GM23338 (cell line): ENCODE data around the gene TST. TPM values are rescaled to one million over a fixed set of nuclear protein-coding genes. Genes with fewer than 3 reads are reported as not detected.
A peak's percentile ranks its signal among the peaks of the same experiment; 100 is the strongest.

ENCODE experiments used
- ATAC-seq: fragments of 200-7000 bp; cut with Tn5 transposase; 3 replicates; pipeline ENCODE4 v1.9.1; 2020
- DNase-seq: peaks from one replicate; pipeline ENCODE4 v3.0.0-alpha.2; 2015; ENCODE audit warnings: low spot score
- H2AFZ ChIP-seq: fragments of 200-600 bp; sonication (generic); 2 replicates; pipeline ENCODE4 v1.8.0; 2016; ENCODE audit warnings: antibody characterized with exemption, mild to moderate bottlenecking, moderate library complexity
- H3F3A ChIP-seq: fragments of 200-600 bp; sonication (generic); replicated peaks from 2 replicates; pipeline ENCODE4 v1.8.0; 2017; ENCODE audit warnings: antibody characterized with exemption, mixed run types, low read depth
- H3K27ac ChIP-seq: fragments of 200-600 bp; sonication (generic); 2 replicates; pipeline ENCODE4 v1.6.1; 2016; ENCODE audit warnings: low read depth
- H3K27me3 ChIP-seq: fragments of 200-600 bp; sonication (generic); 2 replicates; pipeline ENCODE4 v1.8.0; 2016; ENCODE audit warnings: mild to moderate bottlenecking, mixed run types, moderate library complexity; ENCODE audit not compliant: insufficient read depth
- H3K36me3 ChIP-seq: fragments of 200-600 bp; sonication (generic); 2 replicates; pipeline ENCODE4 v1.8.0; 2016; ENCODE audit warnings: mild to moderate bottlenecking; ENCODE audit not compliant: insufficient read depth
- H3K4me1 ChIP-seq: fragments of 200-600 bp; sonication (generic); 2 replicates; pipeline ENCODE4 v1.8.0; 2016; ENCODE audit warnings: mild to moderate bottlenecking, moderate library complexity; ENCODE audit not compliant: insufficient read depth
- H3K4me2 ChIP-seq: fragments of 200-600 bp; sonication (generic); 2 replicates; pipeline ENCODE4 v1.7.1; 2017; ENCODE audit warnings: mixed run types
- H3K4me3 ChIP-seq: fragments of 200-600 bp; sonication (generic); 2 replicates; pipeline ENCODE4 v1.6.1; 2016; ENCODE audit warnings: mixed run types
- H3K79me2 ChIP-seq: fragments of 200-600 bp; sonication (generic); replicated peaks from 2 replicates; pipeline ENCODE4 v1.8.0; 2017; ENCODE audit warnings: mild to moderate bottlenecking; ENCODE audit not compliant: insufficient read depth
- H3K9me2 ChIP-seq: fragments of 200-600 bp; sonication (generic); 2 replicates; pipeline ENCODE4 v1.8.0; 2017; ENCODE audit not compliant: insufficient read depth
- H4K20me1 ChIP-seq: fragments of 200-600 bp; sonication (generic); replicated peaks from 2 replicates; pipeline ENCODE4 v1.8.0; 2017; ENCODE audit warnings: mild to moderate bottlenecking; ENCODE audit not compliant: insufficient read depth
- H3K27ac Mint-ChIP-seq: 2 replicates; pipeline ENCODE4 v1.8.0; 2020; ENCODE audit warnings: inconsistent platforms, mild to moderate bottlenecking, moderate library complexity, mixed read lengths
- H3K27me3 Mint-ChIP-seq: 3 replicates; pipeline ENCODE4 v1.8.0; 2022; ENCODE audit warnings: low read depth, mild to moderate bottlenecking, moderate library complexity, mixed read lengths, inconsistent platforms; ENCODE audit not compliant: insufficient read depth, poor library complexity
- H3K36me3 Mint-ChIP-seq: 3 replicates; pipeline ENCODE4 v1.8.0; 2021; ENCODE audit warnings: low read depth, mild to moderate bottlenecking, inconsistent platforms, moderate library complexity, mixed read lengths
- H3K4me1 Mint-ChIP-seq: 3 replicates; pipeline ENCODE4 v1.8.0; 2020; ENCODE audit warnings: mild to moderate bottlenecking, inconsistent platforms, mixed read lengths
- H3K4me3 Mint-ChIP-seq: 3 replicates; pipeline ENCODE4 v1.8.0; 2021; ENCODE audit warnings: moderate library complexity, mild to moderate bottlenecking, inconsistent platforms, mixed read lengths
- H3K9me3 Mint-ChIP-seq: 3 replicates; pipeline ENCODE4 v1.8.0; 2020; ENCODE audit warnings: moderate library complexity, mild to moderate bottlenecking, inconsistent platforms, mixed read lengths
- CTCF ChIP-seq, 2 experiments: fragments of 200-600 bp in 1 of 2; sonication (generic) in 1 of 2; conservative IDR thresholded peaks; 2 replicates each; pipeline versions ENCODE4 v1.5.1 to v1.6.1; 2016 to 2017; ENCODE audit warnings: antibody characterized with exemption in 2 of 2, low read depth in 2 of 2, mild to moderate bottlenecking in 2 of 2, moderate library complexity in 1 of 2
- EZH2 ChIP-seq: fragments of 200-600 bp; sonication (generic); IDR thresholded peaks from one replicate; pipeline ENCODE4 v1.8.0; 2017; ENCODE audit warnings: antibody characterized with exemption, mild to moderate bottlenecking, low read depth; ENCODE audit not compliant: unreplicated experiment
- JUNB ChIP-seq: IDR thresholded peaks from one replicate; pipeline ENCODE4 v1.6.1; 2016; ENCODE audit warnings: antibody characterized with exemption; ENCODE audit not compliant: unreplicated experiment
- STAT1 ChIP-seq: IDR thresholded peaks from one replicate; pipeline ENCODE4 v1.6.1; 2016; ENCODE audit warnings: antibody characterized with exemption; ENCODE audit not compliant: unreplicated experiment
- ZNF114 ChIP-seq: fragments of 250-450 bp; sonication (Bioruptor Pico); IDR thresholded peaks from 2 replicates; pipeline ENCODE4 v1.5.0; 2020; ENCODE audit warnings: mild to moderate bottlenecking, moderate library complexity
- ZNF331 ChIP-seq: fragments of 250-450 bp; sonication (Bioruptor Pico); IDR thresholded peaks from 2 replicates; pipeline ENCODE4 v1.5.0; 2020; ENCODE audit warnings: low read depth, mild to moderate bottlenecking, moderate library complexity
- polyA plus RNA-seq: library from polyadenylated mRNA; unstranded; fragments of >200 nt; fragmentation: Nextera tagmentation; extraction: Ambion mirVana; gene quantifications from 2 replicates; pipeline ENCODE4 v1.2.1, GENCODE V29; 2016
- total RNA-seq: library from RNA; depleted of rRNA; stranded (reverse); fragments of >200 nt; shearing (Covaris generic); gene quantifications from 2 replicates; pipeline ENCODE4 v1.2.3, GENCODE V29; 2014

The TST gene
- total and polyA plus RNA-seq, 2 experiments from 2014 or later, result 14.6 to 32.7 TPM

GRCh38 chr22:37037669-37038068 is 18.4 kb upstream of the TST start:
- Histone ChIP-seq H3K27me3 (no peaks in the 10 kb centered on the region), H3K79me2 (no peaks in the 10 kb centered on the region), H3K4me2 (no peak overlapping the region), H2AFZ (0 out of 2 replicates have a peak overlapping the region, but pooled peaks have one; percentile 14), H3K36me3 (no peaks in the 10 kb centered on the region), H4K20me1 (no peaks in the 10 kb centered on the region), H3K4me3 (no peak overlapping the region), H3K9me2 (no peaks in the 10 kb centered on the region), H3K4me1 (peaks cover 3% of the 10 kb centered on the region; the same call in 1 of the 2 replicates), H3K27ac (no peak overlapping the region), H3F3A (no peaks in the 10 kb centered on the region)
- peaks cover 13% of the 10 kb centered on the region for H3K27me3 Mint-ChIP-seq
- H3K9me3 Mint-ChIP-seq, result no peaks in the 10 kb centered on the region; the same call in 2 of the 3 replicates
- no peak for TF ChIP-seq ZNF331
- no peak for TF ChIP-seq CTCF (conservative IDR thresholded peaks at IDR 0.05; ENCODE audit: low read depth in 2 of 2)
- no peak for TF ChIP-seq STAT1
- no peak for TF ChIP-seq ZNF114 (CRISPR knock-in tag)
- no peak overlapping the region for H3K4me3 Mint-ChIP-seq
- H3K4me1 Mint-ChIP-seq, result peaks cover 28% of the 10 kb centered on the region
- H3K27ac Mint-ChIP-seq, result no peak overlapping the region
- no peaks in the 10 kb centered on the region for H3K36me3 Mint-ChIP-seq
- peak; percentile 62 for ATAC-seq
- no peak for DNase-seq

GRCh38 chr22:37036655-37037377 is 17.6 kb upstream of the TST start:
- H3K4me2 ChIP-seq, result no peak overlapping the region

GRCh38 chr22:37033605-37034430 is 14.6 kb upstream of the TST start:
- H3K27ac Mint-ChIP-seq, result peak overlapping the region; percentile 63
- TF ChIP-seq EZH2, result no peak
- TF ChIP-seq ZNF114 (CRISPR knock-in tag), result no peak
- no peak for TF ChIP-seq ZNF331

More at GRCh38 chr22:37036655-37037377, 17.6 kb upstream of the TST start:
- ATAC-seq (no peak), DNase-seq (no peak)
- H3K4me1 Mint-ChIP-seq, result peaks cover 37% of the 10 kb centered on the region
- H3K79me2 ChIP-seq, result no peaks in the 10 kb centered on the region
- no peaks in the 10 kb centered on the region for H3K9me2 ChIP-seq
- no peaks in the 10 kb centered on the region for H3K36me3 Mint-ChIP-seq
- no peak overlapping the region for H3K4me3 ChIP-seq
- no peak for TF ChIP-seq JUNB
- H3K4me1 ChIP-seq, result peaks cover 9% of the 10 kb centered on the region; the same call in 1 of the 2 replicates
- H2AFZ ChIP-seq, result no peak overlapping the region
- H4K20me1 ChIP-seq, result no peaks in the 10 kb centered on the region
- no peak overlapping the region for H3K4me3 Mint-ChIP-seq
- H3K27me3 ChIP-seq, result no peaks in the 10 kb centered on the region
- H3F3A ChIP-seq, result no peaks in the 10 kb centered on the region
- H3K27ac ChIP-seq, result no peak overlapping the region
- no peak overlapping the region for H3K27ac Mint-ChIP-seq
- no peaks in the 10 kb centered on the region for H3K36me3 ChIP-seq
- H3K27me3 Mint-ChIP-seq, result peaks cover 12% of the 10 kb centered on the region
- H3K9me3 Mint-ChIP-seq, result no peaks in the 10 kb centered on the region

More at GRCh38 chr22:37033605-37034430, 14.6 kb upstream of the TST start:
- Histone ChIP-seq H3K27me3 (no peaks in the 10 kb centered on the region), H3K36me3 (no peaks in the 10 kb centered on the region), H3K4me3 (no peak overlapping the region), H3K9me2 (no peaks in the 10 kb centered on the region), H3F3A (0 out of 2 replicates have a peak, but pooled peaks cover 7% of the 10 kb centered on the region), H3K4me2 (no peak overlapping the region), H3K27ac (no peak overlapping the region), H3K4me1 (peaks cover 14% of the 10 kb centered on the region; the same call in 1 of the 2 replicates), H4K20me1 (no peaks in the 10 kb centered on the region), H3K79me2 (no peaks in the 10 kb centered on the region), H2AFZ (no peak overlapping the region)
- Mint-ChIP-seq H3K4me1 (peaks cover 36% of the 10 kb centered on the region), H3K4me3 (no peak overlapping the region), H3K9me3 (no peaks in the 10 kb centered on the region), H3K36me3 (peaks cover 7% of the 10 kb centered on the region; the same call in 2 of the 3 replicates), H3K27me3 (peaks cover 11% of the 10 kb centered on the region)
- ATAC-seq (no peak), DNase-seq (no peak)
